ENCODE measurements around the gene TKT.

The TKT gene

GRCh38 chr3:53181528-53181927 lies 74.3 kb downstream of the TKT start:
- no peak for DNase-seq (ENCODE audit: low read depth in 2 of 2)

GRCh38 chr3:53181024-53181371 lies 74.8 kb downstream of the TKT start:
- DNase-seq (ENCODE audit: low read depth in 2 of 2) = no peak

GRCh38 chr3:53180305-53181023 lies 75.4 kb downstream of the TKT start:
- DNase-seq (ENCODE audit: low read depth in 2 of 2) = no peak

- DNase-seq (ENCODE audit: low read depth in 2 of 2) = no peak
Observed at GRCh38 chr3:53179580-53179979, 76.2 kb downstream of the TKT start.

- no peak for DNase-seq (ENCODE audit: low read depth in 2 of 2)
Observed at GRCh38 chr3:53178246-53178645, 77.6 kb downstream of the TKT start.

- no peak for DNase-seq (ENCODE audit: low read depth in 2 of 2)
Observed at GRCh38 chr3:53175613-53176540, 79.9 kb downstream of the TKT start.
